A673 (cell line): ENCODE results near the gene C11orf87. TPM values are rescaled to one million over a fixed set of nuclear protein-coding genes. Genes with fewer than 3 reads are reported as not detected.

Source experiments
- BruUV-seq: library from RNA; stranded (reverse); fragments of 400-500 nt; replicated peaks from 2 replicates; lab custom pipeline; 2021; lab: Mats Ljungman, UMichigan
- CTCF ChIA-PET: fragments of 300-600 bp; sonication (Branson Sonifier 250); formaldehyde crosslinking; loops from one replicate; lab custom pipeline; 2022; ENCODE audit warnings: antibody characterized with exemption; lab: Charles Lee
- POLR2A ChIA-PET: fragments of 300-600 bp; sonication (Branson Sonifier 250); formaldehyde crosslinking; loops from one replicate; lab custom pipeline; 2022; ENCODE audit warnings: antibody characterized with exemption; ENCODE audit not compliant: low non-redundant PET; lab: Charles Lee
- DNase-seq: peaks from one replicate; pipeline ENCODE4 v3.0.0-alpha.2; 2015; ENCODE audit warnings: low spot score
- H3K27ac ChIP-seq: fragments of 200-600 bp; sonication (generic); 2 replicates; pipeline ENCODE4 v1.5.1; 2016; ENCODE audit warnings: mixed run types, low read depth, mild to moderate bottlenecking, mixed read lengths, antibody characterized with exemption, low read length; ENCODE audit not compliant: poor library complexity, severe bottlenecking
- H3K27me3 ChIP-seq: fragments of 200-600 bp; sonication (generic); replicated peaks from 2 replicates; pipeline ENCODE4 v1.6.1; 2017; ENCODE audit warnings: mixed run types, low read depth, mild to moderate bottlenecking, mixed read lengths, antibody characterized with exemption, low read length; ENCODE audit not compliant: insufficient read depth, poor library complexity
- H3K36me3 ChIP-seq: fragments of 200-600 bp; sonication (generic); 2 replicates; pipeline ENCODE4 v1.6.1; 2016; ENCODE audit warnings: mixed run types, mild to moderate bottlenecking, mixed read lengths, antibody characterized with exemption, low read length; ENCODE audit not compliant: insufficient read depth, poor library complexity, severe bottlenecking
- H3K4me1 ChIP-seq: fragments of 200-600 bp; sonication (generic); 2 replicates; pipeline ENCODE4 v1.6.1; 2017; ENCODE audit warnings: mixed run types, mild to moderate bottlenecking, mixed read lengths, antibody characterized with exemption, low read length; ENCODE audit not compliant: insufficient read depth, poor library complexity, severe bottlenecking
- H3K4me3 ChIP-seq: fragments of 200-600 bp; sonication (generic); 2 replicates; pipeline ENCODE4 v1.5.1; 2016; ENCODE audit warnings: low read depth, mixed run types, mild to moderate bottlenecking, mixed read lengths, low read length; ENCODE audit not compliant: poor library complexity, severe bottlenecking
- H3K9me3 ChIP-seq: fragments of 200-600 bp; sonication (generic); 2 replicates; pipeline ENCODE4 v1.6.1; 2016; ENCODE audit warnings: mixed run types, low read depth, mild to moderate bottlenecking, mixed read lengths, antibody characterized with exemption, low read length; ENCODE audit not compliant: poor library complexity, severe bottlenecking
- CTCF ChIP-seq: fragments of 300-800, 200-600 bp; sonication (generic); conservative IDR thresholded peaks from 2 replicates; pipeline ENCODE4 v1.5.1; 2017; ENCODE audit warnings: low read depth, mild to moderate bottlenecking, antibody characterized with exemption, low read length, moderate library complexity, mixed read lengths
- EZH2 ChIP-seq: fragments of 200-600 bp; sonication (generic); IDR thresholded peaks from 2 replicates; pipeline ENCODE4 v1.6.1; 2017; ENCODE audit warnings: borderline replicate concordance, low read depth, mild to moderate bottlenecking, mixed read lengths, antibody characterized with exemption, low read length; ENCODE audit not compliant: poor library complexity, severe bottlenecking
- intact Hi-C: fragments of 100-400 bp; cut with micrococcal nuclease; formaldehyde crosslinking; loops from one replicate; pipeline ENCODE4 v1.10.0; 2022; ENCODE audit not compliant: unreplicated experiment
- total RNA-seq: library from RNA; stranded (reverse); gene quantifications from 2 replicates; pipeline ENCODE4 v1.2.3, GENCODE V29; 2021

C11orf87 gene
- total RNA-seq, 1 experiment from 2014 or later, result not detected

GRCh38 chr11:109433753-109434256, 11.8 kb downstream of the C11orf87 start:
- Histone ChIP-seq H3K4me3 (no peak overlapping the region), H3K27ac (no peak overlapping the region), H3K27me3 (peaks cover 34% of the 10 kb centered on the region), H3K9me3 (no peaks in the 10 kb centered on the region), H3K4me1 (no peaks in the 10 kb centered on the region), H3K36me3 (no peaks in the 10 kb centered on the region)
- no TSS peak for BruUV-seq
- no peak for DNase-seq
- TF ChIP-seq EZH2, result no peak
- no peak for TF ChIP-seq CTCF
- intact Hi-C loops, result no loop called here
- POLR2A ChIA-PET, result interaction anchor here (0.8 kb wide), 1 partner anchor 117 kb away, joined by 5 read pairs; no protein-coding TSS in a partner anchor
- CTCF ChIA-PET, result no interaction called here

- CTCF ChIA-PET, result no interaction called here
- intact Hi-C loops, result no loop called here
- Histone ChIP-seq H3K36me3 (no peaks in the 10 kb centered on the region), H3K4me1 (no peaks in the 10 kb centered on the region), H3K27ac (no peak overlapping the region), H3K27me3 (peaks cover 35% of the 10 kb centered on the region), H3K4me3 (no peak overlapping the region), H3K9me3 (no peaks in the 10 kb centered on the region)
- TF ChIP-seq EZH2 (no peak), CTCF (no peak)
- POLR2A ChIA-PET, result no interaction called here
- no peak for DNase-seq
- BruUV-seq, result no TSS peak
These were observed 13.2 kb downstream of the C11orf87 start for GRCh38 chr11:109435121-109435742.

- intact Hi-C loops, result no loop called here
- Histone ChIP-seq H3K27me3 (peaks cover 19% of the 10 kb centered on the region), H3K36me3 (no peaks in the 10 kb centered on the region), H3K9me3 (no peaks in the 10 kb centered on the region), H3K27ac (no peak overlapping the region), H3K4me3 (no peak overlapping the region), H3K4me1 (no peaks in the 10 kb centered on the region)
- ChIA-PET CTCF (no interaction called here), POLR2A (no interaction called here)
- no TSS peak for BruUV-seq
- TF ChIP-seq EZH2 (no peak), CTCF (no peak)
- DNase-seq, result no peak
These were observed 17.7 kb downstream of the C11orf87 start for GRCh38 chr11:109439684-109440083.
